Esophagus muscularis mucosa (tissue), 4 donors: ENCODE measurements around the gene MAF. TPM values are rescaled to one million over a fixed set of nuclear protein-coding genes. Genes with fewer than 3 reads are reported as not detected.

Experiments used
- DNase-seq: peaks from one replicate; pipeline ENCODE4 v3.0.0-alpha.2; 2017; ENCODE audit errors: extremely low spot score
- H3K27ac ChIP-seq, 4 donors: fragments of 200-600 bp; sonication (generic); replicated peaks in 1 of 4; 1 replicate in 3 of 4; 2 replicates in 1 of 4; pipeline ENCODE4 v1.5.1; 2016 to 2019; ENCODE audit warnings: mild to moderate bottlenecking in 1 of 4
- H3K27me3 ChIP-seq, 4 donors: fragments of 200-600 bp; sonication (generic); one replicate each; pipeline versions ENCODE4 v1.5.1 to v1.6.0; 2016 to 2019
- H3K36me3 ChIP-seq, 4 donors: fragments of 200-600 bp; sonication (generic); one replicate each; pipeline ENCODE4 v1.5.1; 2016 to 2019
- H3K4me1 ChIP-seq, 4 donors: fragments of 200-600 bp; sonication (generic); one replicate each; pipeline ENCODE4 v1.5.1; 2016 to 2019
- H3K4me3 ChIP-seq, 4 donors: fragments of 200-600 bp; sonication (generic); 1 replicate in 2 of 4; 2 replicates in 2 of 4; pipeline ENCODE4 v1.5.1; 2016 to 2019; ENCODE audit warnings: mild to moderate bottlenecking in 4 of 4, moderate library complexity in 1 of 4
- H3K9me3 ChIP-seq, 4 donors: fragments of 200-600 bp; sonication (generic); 1 replicate in 3 of 4; 2 replicates in 1 of 4; pipeline ENCODE4 v1.5.1; 2016 to 2019
- EP300 ChIP-seq: sonication (generic); formaldehyde crosslinking; IDR thresholded peaks from one replicate; pipeline ENCODE4 v1.6.1; 2017; ENCODE audit warnings: antibody characterized with exemption
- POLR2A ChIP-seq: fragments of 450-650 bp; IDR thresholded peaks from one replicate; pipeline ENCODE4 v1.6.1; 2017; ENCODE audit warnings: antibody characterized with exemption, moderate library complexity, mild to moderate bottlenecking, low read depth
- POLR2AphosphoS5 ChIP-seq, 2 donors: sonication (generic); formaldehyde crosslinking; IDR thresholded peaks; one replicate each; pipeline ENCODE4 v1.6.1; 2017; ENCODE audit warnings: antibody characterized with exemption in 2 of 2
- WGBS: methylation state at CpG from one replicate; pipeline ENCODE4 v1.1.5; 2018; 5-methylcytosine and 5-hydroxymethylcytosine counted together
- intact Hi-C: fragments of 100-400 bp; cut with DNase I; formaldehyde crosslinking; loops from one replicate; pipeline ENCODE4 v1.15.1; 2023
- total RNA-seq, 4 donors: library from RNA; depleted of rRNA; stranded (reverse); fragments of >200 nt; gene quantifications; one replicate each; pipeline versions ENCODE4 v1.1.0 to v1.2.1, GENCODE V29; 2016
- TF ChIP-seq, protein P1 (sequence below), 3 experiments: fragments of 200-600 bp in 2 of 3; fragments of 450-650 bp in 1 of 3; sonication (generic) in 2 of 3; IDR thresholded peaks; one replicate each; pipeline ENCODE4 v1.5.1; 2017 to 2019; ENCODE audit warnings: antibody characterized with exemption in 3 of 3, mild to moderate bottlenecking in 2 of 3, moderate library complexity in 1 of 3

MAF gene
- total RNA-seq, 4 donors from 2014 or later = 30.4 to 55.1 (median 40.8) TPM

DNA sequence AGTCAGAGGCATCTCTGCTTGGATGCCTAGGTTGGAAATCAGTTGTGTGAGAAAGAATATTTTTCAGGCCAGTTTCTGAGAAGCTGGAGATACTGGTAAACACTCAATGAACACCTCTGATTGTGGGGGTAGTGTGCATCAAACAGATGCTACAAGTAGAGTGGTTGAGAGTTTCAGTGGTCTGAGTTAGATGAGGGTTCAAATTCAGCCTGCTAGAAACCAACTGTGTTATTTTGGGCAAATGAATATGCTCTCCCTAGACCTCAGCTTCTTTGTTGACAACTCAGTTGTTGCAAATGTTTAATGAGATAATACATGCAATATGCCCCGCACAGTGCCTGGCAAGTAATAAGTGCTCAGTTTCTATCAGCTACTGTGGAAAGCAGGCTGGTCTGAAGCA is 25.2 kb upstream of the MAF start:
- no peak for DNase-seq
- Histone ChIP-seq H3K27me3 (no peaks in the 10 kb centered on the region), H3K36me3 (no peaks in the 10 kb centered on the region), H3K4me1 (no peaks in the 10 kb centered on the region), H3K27ac (no peak overlapping the region), H3K9me3 (no peaks in the 10 kb centered on the region), H3K4me3 (no peak overlapping the region)
- 100% methylated on average over 1 of the region's 1 CpG for WGBS
- intact Hi-C loops = no loop called here
- no peak for TF ChIP-seq EP300
- TF ChIP-seq, protein P1, sequence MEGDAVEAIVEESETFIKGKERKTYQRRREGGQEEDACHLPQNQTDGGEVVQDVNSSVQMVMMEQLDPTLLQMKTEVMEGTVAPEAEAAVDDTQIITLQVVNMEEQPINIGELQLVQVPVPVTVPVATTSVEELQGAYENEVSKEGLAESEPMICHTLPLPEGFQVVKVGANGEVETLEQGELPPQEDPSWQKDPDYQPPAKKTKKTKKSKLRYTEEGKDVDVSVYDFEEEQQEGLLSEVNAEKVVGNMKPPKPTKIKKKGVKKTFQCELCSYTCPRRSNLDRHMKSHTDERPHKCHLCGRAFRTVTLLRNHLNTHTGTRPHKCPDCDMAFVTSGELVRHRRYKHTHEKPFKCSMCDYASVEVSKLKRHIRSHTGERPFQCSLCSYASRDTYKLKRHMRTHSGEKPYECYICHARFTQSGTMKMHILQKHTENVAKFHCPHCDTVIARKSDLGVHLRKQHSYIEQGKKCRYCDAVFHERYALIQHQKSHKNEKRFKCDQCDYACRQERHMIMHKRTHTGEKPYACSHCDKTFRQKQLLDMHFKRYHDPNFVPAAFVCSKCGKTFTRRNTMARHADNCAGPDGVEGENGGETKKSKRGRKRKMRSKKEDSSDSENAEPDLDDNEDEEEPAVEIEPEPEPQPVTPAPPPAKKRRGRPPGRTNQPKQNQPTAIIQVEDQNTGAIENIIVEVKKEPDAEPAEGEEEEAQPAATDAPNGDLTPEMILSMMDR (IDR thresholded peaks at IDR 0.05) = no peak
- no peak for TF ChIP-seq POLR2A
- TF ChIP-seq POLR2AphosphoS5 (IDR thresholded peaks at IDR 0.05) = no peak

DNA sequence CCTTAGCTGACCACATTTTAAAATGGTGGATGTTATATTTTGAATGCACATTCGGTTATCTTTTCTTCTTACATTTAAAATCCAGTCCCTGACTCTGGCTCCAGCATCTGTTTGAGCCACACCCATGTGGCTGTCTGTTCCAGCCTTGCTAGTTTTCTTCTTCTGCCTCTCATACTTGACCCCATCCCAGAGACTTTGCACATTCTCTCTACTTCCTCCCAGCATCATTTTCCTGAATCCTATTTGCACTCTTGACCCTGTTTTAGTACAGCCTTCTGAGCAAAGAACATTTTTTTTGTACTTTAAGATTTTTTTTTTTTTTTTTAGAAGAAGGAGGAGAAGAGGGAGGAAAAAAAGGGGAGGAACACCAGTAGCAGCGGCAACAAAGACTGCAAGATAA is 23.3 kb upstream of the MAF start:
- WGBS = 60% methylated on average over 2 of the region's 2 CpGs
- intact Hi-C loops = no loop called here

DNA sequence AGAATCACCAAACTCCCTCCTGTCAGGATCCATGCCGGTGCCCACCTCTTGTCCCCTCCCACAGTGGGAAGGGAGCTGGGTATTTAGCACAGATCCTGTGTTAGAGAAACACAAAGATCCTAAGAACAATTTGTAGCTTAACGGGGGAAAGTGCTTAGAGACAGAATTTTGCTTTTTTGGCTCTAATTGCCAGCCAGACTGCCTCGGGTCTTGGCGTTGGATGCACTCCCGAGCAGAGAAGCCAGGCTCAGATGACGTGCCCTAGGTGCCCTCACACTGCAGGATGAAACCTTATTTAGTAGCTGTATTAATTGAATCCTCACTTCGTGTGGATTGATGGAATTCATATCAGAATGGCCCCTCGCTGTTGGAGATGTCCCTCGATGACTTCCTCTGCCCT is 22.5 kb upstream of the MAF start:
- Histone ChIP-seq H3K27me3 (no peaks in the 10 kb centered on the region), H3K4me3 (no peak overlapping the region), H3K4me1 (no peaks in the 10 kb centered on the region), H3K9me3 (no peaks in the 10 kb centered on the region), H3K27ac (no peak overlapping the region), H3K36me3 (no peaks in the 10 kb centered on the region)
- no peak for DNase-seq
- 66% methylated on average over 9 of the region's 9 CpGs for WGBS
- intact Hi-C loops = no loop called here
- TF ChIP-seq, protein P1 (IDR thresholded peaks at IDR 0.05) = no peak
- TF ChIP-seq POLR2A (no peak), POLR2AphosphoS5 (IDR thresholded peaks at IDR 0.05) (no peak), EP300 (no peak)

More for the DNA sequence above, 23.3 kb upstream of the MAF start:
- no peaks in the 10 kb centered on the region for H3K4me1 ChIP-seq
- no peaks in the 10 kb centered on the region for H3K36me3 ChIP-seq
- TF ChIP-seq POLR2AphosphoS5 (IDR thresholded peaks at IDR 0.05) (no peak), POLR2A (no peak), EP300 (no peak)
- TF ChIP-seq, protein P1 (IDR thresholded peaks at IDR 0.05) = no peak
- DNase-seq = no peak
- no peaks in the 10 kb centered on the region for H3K9me3 ChIP-seq
- no peaks in the 10 kb centered on the region for H3K27me3 ChIP-seq
- no peak overlapping the region for H3K27ac ChIP-seq
- H3K4me3 ChIP-seq = no peak overlapping the region

DNA sequence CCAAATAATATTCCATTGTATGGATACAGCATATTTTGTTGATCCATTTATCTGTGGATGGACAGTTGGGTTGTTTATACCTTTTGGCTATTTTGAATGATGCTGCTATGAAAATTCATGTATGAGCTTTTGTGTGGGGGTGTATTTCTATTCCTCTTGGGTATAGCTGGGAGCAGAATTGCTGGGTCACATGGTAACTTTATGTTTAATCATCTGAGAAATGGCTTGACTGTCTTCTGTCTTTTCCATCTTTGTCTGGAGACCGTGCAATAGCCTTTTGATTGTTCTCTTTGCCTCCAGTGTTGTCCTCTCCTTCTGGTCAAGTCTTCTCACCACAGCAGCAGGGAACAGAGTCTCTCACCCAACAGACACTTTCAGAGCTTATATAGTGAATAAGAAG is 20.5 kb upstream of the MAF start:
- TF ChIP-seq EP300 = no peak
- no peak for TF ChIP-seq POLR2AphosphoS5 (IDR thresholded peaks at IDR 0.05)
- no peak for TF ChIP-seq POLR2A
- TF ChIP-seq, protein P1 (IDR thresholded peaks at IDR 0.05) = no peak
- no peak overlapping the region for H3K4me3 ChIP-seq
- no peaks in the 10 kb centered on the region for H3K27me3 ChIP-seq
- no peaks in the 10 kb centered on the region for H3K9me3 ChIP-seq
- DNase-seq = no peak
- intact Hi-C loops = no loop called here
- no peaks in the 10 kb centered on the region for H3K4me1 ChIP-seq
- H3K36me3 ChIP-seq = no peaks in the 10 kb centered on the region
- no peak overlapping the region for H3K27ac ChIP-seq
- WGBS = 83% methylated on average over 1 of the region's 1 CpG

DNA sequence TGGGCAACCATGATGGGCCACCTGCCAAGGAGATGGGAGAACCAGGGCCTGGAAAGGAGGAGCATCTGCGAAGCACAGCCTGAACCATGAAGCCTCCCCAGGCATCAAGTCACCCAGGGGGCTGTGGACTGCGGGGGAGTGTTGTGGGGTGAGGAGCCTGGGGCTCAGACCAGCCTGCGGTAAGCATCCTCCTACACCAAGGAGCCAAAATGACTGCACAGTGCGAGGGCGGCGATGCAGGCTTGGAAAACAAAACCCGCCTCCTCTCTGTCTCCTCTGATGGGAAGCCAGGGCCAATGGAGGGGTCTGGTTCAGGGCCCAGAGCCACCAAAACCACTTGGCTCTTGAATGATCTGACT is 18.1 kb upstream of the MAF start:
- H3K36me3 ChIP-seq = no peaks in the 10 kb centered on the region
- no peaks in the 10 kb centered on the region for H3K9me3 ChIP-seq
- intact Hi-C loops = no loop called here
- no peak overlapping the region for H3K27ac ChIP-seq
- DNase-seq = no peak
- no peaks in the 10 kb centered on the region for H3K4me1 ChIP-seq
- H3K27me3 ChIP-seq = no peaks in the 10 kb centered on the region
- H3K4me3 ChIP-seq = no peak overlapping the region
- TF ChIP-seq POLR2A (no peak), POLR2AphosphoS5 (IDR thresholded peaks at IDR 0.05) (no peak), EP300 (no peak)
- TF ChIP-seq, protein P1 (IDR thresholded peaks at IDR 0.05) = no peak
- WGBS = 82% methylated on average over 5 of the region's 7 CpGs
